Measurements from ENCODE around the gene FGGY.
A peak's percentile ranks its signal among the peaks of the same experiment; 100 is the strongest.
"Not testable (repeated sequence)": the region's sequence is repeated elsewhere in the genome, so short reads cannot be mapped to it uniquely, and the experiment has no call there.

Gene FGGY

DNA sequence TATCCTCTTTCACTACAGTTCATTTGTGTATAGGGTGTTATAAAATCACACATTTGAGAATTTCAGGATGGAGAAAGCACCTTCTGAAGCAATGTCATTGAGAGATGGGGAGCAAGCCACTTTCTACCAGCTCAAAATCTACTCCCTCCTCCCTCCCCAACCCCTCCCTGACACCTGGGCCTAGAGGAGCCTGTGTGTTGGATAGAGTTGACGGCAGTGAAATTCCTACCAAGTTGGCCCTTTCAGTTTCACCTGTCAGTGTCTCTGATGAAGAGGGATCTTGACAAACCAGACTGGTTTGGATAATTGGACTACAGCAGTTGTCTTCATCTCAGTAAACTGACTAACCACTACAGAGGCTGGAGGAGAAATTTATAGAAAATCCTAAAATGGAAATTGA is 392.8 kb downstream of the FGGY start:
- no peak for DNase-seq

DNA sequence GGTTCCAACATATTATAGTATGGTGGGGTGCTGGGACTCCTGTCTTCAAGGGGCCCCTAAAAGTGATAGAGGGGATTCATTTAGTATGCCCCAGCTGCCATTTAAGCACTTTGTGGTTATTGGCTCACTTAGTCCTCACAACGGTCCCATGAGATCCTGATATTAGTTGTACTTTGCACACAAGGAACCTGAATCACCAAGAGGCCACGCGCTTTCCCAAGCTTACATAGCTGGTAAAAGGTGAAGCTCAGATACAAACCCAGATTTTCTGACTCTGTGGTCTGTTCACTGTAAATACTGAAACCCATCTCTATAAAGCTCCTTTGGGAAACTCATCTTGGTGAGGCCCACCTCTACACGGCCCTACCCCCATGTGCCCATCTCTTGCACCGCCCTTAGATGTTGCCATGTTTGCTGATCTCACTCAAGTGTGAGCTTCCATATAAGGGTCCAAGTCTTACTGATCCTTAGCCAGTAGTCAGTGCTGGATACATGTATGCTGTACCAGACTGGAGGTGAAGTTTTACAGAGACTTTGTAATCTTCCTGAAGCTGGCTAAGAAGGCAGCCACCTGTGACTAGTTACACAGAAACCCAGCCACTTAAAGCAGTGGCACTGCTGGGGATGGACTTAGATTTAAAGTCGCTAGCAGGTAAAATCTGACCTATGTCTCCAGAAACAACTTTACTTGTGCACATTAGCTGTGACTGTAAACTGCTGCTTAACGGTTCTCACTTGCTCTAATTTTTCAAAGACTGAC is 393.5 kb downstream of the FGGY start:
- DNase-seq: no peak

DNA sequence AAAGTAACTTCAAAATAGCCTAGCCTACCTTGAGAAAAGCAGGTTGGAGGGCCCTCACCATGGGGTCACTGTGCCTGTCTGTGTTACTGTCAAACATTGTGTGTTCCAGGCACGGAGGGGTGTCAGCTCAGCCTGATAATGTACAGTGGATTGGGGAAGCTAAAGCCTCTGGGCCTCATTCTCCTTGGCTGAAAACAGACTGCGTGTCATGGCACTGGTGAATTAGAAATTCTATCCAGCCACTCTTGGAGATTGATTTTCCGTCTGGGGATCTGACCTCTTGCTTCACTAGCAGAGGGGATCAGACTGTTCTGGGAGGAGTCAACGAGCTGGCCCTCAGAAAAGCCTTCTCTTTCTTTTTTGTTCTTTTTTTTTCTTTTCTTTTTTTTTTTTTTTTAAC is 394.4 kb downstream of the FGGY start:
- DNase-seq: no peak

DNA sequence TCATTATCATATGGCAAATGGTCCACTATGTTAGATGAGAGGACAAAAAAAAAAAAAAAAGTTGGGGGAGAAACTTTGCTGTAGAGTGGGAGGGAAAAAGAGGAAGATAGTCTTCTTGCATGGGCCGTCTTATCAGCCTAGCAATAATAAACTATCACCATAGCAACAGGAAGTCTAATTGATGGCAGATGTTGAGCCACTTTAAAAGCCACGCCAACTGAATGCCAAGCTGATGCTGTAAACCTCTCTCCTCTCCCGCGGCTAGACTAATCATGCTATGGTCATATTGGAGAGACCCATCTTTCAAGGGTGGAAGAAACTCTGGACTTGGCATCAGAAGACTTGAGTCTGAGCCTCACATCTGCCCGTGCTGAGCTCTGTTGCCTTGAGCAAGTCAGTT is 395.7 kb downstream of the FGGY start:
- DNase-seq: no peak

DNA sequence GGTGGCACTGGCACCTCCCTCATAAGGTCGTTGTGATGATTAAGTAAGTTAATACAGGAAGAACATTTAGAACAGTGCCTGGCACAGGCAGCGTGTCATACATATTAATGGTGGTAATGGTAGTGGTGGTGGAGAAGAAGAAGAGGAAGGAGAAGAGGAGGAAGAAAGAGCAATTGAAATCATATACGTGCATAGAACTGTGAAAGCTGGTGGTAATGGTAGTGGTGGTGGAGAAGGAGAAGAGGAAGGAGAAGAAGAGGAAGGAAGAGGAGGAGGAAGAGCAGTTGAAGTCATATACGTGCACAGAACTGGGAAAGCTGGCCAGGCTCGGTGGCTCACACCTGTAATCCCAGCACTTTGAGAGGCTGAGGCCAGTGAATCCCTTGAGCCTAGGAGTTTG is 396.5 kb downstream of the FGGY start:
- DNase-seq: no peak

DNA sequence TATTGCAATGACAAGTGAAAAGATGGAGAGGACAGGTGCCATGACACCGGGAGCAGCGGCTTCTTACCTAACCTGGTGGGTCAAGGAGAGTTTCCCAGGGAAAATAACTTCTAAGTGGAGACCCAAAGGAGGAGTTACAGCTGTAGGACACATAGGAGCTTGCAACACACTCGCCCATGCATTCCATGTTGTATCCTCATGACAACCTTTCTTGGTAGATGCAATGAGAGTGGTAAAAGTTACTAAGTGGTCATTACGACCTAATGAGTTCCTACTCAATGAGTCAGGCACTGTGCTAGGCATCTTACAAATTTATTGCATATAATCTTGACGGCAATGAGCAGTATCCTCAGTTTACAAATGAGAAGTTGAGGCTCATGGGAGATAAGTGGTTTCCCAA is 398.4 kb downstream of the FGGY start:
- no peak for DNase-seq

DNA sequence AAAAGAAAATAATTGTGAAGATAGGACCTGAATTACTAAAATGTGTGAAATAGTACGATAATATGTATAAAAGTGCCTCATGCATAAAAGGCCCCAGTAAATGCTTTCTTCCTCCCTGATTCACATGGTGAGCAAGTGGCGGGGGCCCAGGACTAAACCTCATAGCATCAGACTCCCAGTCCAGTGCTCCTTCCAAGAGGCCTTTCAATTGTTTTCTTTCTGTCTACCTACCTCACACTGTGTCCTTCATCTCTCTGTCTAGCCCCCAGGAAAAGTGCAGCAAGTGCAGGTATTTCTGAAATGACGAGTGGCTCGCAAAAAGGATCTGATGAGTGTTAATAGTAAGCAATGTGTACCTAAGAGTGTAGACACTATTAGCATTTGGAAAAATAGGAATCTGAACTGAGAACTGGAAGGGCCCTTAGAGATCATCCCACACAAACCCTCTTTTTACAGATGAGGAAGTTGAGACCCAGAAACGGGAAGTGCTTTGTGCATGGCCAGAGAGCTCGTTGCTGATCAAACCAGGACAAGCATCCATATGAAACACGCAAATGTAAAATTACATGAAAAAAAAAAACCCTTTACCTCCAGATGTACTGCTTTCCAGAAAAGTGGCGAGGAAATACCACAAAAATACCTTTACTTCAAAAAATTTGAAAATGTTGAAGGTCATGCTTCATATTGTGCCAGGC is 399.7 kb downstream of the FGGY start:
- no peak for DNase-seq

DNA sequence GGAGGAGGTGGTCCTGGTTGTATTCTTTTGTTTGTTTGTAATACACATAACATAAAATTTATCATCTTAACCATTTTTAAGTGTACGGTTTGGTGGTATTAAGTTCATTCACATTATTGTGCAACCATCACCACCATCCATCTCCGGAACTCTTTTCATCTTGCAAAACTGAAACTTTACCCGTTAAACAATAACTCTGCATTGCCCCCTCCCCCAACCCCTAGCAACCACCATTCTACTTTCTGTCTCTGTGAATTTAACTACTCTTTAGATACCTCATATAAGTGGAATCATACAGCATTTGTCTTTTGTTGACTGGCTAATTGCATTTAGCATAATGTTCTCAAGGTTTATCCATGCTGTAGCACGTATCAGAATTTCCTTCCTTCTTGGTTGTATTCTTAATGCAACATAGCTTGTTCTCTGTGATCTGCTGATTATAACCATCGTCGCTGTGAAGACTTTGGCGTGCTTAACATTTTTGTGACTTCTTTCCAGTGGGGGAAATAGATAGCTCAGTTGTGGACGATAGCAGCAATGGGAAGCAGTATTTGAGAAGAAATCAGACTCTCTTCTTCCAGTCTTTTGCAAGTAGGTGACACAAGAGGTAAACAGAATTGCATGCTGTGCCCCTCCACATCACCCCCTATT is 400.4 kb downstream of the FGGY start:
- peak; percentile 8 for DNase-seq

DNA sequence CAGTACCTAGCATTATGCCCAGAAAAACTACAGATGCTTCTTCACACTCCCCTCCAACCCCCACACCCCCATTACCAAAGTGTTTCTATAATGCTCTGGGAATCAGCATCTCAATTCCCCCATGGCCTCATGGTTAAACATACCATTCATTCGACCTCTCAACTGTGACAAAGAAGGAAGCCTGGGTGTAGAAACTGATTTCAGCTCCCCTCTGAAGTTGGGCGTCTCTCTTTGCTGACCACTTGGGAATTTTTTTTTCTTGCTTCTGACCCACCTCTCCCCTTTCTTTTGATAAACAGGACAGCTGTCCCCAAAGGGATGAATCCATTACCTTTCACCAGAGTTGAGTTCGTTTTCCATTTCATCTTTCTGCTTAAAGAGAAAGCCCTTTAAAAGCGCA is 401.5 kb downstream of the FGGY start:
- DNase-seq: no peak

DNA sequence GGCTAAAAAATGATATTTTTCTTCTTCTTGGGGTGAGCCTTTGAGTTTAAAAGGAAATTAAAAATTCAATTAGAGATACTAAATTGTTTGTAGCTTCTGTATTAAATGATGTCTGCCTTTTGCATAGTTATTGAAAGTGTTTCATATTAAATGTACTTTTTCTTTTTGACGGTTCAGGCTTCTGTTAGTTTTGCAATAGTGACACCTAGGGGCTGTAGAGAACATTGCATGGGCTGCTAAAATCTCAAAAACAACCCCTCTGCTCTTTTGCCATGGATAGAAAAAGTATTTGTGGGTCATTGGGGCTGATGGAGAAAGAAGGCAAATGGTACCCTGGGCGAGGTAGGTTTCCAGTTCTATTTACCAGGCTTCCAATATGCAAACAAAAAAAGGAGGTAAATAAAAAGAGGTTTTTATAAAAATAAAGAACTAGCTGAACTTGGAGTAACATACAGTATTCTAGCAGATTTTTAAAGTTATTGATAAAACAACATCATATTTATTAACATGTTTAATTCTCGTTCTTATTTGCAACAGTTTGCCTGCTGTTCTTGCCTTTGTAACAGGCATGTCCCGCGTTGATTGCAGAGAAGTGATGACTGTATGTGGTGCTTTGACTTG is 402.4 kb downstream of the FGGY start:
- DNase-seq: no peak

DNA sequence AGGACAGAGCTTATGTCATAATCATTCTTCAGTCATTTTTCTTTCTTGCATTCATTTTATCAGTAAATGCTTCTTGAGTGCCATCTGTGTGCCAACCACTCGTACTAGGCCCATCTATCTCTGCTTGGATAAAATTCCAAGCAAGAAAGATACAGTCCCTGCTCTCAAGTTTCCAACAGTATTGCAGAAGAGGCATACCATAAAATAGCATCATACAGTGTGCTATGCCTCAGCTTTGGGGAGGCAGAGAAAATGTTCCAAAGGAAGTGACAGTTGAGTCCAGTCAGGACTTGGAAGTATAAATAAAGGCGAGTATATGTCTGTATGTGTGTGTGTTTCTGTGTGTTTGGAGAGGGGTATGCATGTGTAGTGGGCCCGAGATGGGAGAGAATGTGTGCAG is 404.5 kb downstream of the FGGY start:
- DNase-seq: no peak

DNA sequence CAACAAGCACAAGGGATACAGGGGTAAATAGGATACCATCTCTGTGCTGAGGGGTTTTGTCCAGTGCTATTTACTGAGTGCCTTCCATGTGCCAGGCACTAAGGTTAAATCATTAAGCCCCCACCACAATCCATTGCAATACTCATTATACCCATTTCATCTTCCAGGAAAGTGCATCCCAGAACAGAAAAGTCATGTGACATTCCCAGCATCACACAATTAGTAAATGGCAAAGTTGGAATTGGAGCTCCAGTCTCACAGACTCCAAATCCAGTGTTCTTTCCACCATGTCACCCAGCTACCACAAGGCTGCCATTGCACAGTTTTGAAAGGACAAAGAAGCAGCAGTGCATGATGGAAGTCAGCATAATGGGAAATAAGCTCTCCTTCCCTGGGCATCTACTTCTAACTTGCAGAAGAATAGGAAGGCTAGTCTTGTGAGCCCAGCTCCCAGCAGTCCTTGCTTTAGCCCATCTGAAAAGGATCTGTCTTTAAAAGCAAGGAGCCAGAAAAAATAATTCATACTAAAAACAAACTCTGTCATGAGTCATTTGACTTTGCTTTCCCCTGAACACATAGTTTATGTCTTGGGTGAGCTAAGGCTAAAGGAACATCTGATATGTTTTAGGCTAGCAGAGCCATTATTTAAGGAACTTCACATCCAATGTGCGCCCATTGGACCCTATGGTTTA is 406.5 kb downstream of the FGGY start:
- DNase-seq: no peak

DNA sequence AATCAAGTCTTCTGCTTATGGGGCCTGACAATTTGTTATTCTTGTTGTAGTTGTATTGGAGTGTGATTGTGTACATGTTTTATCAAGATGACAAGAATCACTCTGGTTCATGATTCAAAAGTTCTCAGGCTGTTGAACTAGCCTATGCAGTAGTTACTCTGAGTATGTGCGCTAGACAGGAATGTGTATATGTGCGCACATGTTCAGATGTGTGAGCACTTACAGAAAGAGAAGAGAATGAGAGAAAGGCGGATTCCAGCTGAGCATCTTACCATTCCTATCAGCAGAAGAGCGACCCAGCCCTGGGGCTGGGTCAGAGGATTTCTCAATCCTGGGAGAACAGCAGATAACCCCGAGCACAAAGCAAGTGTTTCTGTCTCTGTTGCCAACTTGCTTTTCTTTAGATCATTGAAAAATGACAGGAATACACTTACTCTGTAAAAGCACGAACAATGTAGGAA is 407.1 kb downstream of the FGGY start:
- no peak for DNase-seq

DNA sequence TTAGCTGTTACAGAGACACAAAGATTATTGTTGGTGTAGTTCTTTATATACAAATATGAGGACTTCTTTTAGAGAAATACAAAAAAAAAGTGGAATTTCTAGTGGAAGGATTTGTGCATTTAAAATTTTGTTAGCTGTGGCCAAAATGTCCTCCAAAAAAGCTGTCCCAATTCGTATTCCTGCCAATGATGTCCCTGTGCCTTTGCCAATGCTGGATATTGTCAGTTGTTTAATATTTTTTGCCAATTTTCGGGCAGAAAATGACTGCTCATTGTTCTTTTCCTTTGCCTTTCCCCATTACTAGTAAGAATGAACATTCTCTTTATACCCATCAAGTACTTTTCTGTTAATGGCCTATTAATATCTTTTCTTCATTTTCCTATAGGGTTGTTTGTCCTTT is 407.8 kb downstream of the FGGY start:
- no peak for DNase-seq

DNA sequence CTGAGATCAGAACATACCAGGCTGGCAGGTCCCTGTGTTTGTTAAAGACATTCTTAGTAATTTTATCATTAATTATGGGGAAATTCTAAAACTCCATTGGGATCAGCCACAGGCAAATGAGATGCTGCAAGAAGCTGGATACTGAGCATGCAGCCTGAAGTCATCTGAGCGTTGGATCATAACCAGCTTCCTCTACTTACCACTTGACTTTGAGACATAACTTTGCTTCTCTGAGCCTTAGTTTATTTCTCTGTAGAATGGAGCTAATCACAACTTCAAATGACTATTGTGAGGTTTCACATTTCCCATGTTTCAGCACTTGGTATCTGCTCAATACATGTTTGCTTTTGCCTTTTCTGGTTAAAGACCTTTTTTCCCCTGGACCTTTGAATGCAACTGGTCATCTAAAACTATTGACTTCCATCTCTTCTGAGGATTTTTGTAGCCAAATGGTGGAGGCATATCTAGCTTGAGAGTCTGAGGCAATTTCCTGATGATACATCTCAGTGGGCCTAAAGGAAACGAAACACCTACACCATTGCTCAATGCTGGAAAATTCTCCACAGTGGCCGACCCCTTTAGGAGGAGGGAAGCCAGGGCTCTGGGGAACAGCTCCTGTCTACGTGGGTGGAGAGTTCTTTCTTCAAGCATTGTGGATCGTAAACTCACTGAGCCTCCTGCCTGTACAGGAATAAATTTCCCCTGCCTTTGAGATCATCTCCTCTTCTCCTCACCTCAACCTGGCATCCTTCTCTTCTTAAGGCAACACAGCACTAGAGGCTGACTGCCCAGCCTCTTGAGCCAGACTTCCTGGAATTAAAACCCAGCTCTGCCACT is 408.8 kb downstream of the FGGY start:
- DNase-seq: no peak

DNA sequence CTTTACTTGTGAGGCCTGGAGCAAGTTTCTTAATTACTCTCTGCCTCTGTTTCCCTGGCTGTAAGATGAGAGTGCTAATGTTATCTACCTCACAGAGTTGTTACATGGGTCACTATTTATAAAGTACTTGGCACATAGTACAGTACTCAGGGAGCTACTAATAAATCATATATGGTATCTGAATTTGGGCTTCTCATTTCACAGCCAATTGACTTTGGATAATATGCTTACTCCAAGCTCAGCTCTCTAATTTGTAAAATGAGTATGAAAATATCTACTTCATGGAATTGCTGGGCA is 409.4 kb downstream of the FGGY start:
- DNase-seq: no peak

DNA sequence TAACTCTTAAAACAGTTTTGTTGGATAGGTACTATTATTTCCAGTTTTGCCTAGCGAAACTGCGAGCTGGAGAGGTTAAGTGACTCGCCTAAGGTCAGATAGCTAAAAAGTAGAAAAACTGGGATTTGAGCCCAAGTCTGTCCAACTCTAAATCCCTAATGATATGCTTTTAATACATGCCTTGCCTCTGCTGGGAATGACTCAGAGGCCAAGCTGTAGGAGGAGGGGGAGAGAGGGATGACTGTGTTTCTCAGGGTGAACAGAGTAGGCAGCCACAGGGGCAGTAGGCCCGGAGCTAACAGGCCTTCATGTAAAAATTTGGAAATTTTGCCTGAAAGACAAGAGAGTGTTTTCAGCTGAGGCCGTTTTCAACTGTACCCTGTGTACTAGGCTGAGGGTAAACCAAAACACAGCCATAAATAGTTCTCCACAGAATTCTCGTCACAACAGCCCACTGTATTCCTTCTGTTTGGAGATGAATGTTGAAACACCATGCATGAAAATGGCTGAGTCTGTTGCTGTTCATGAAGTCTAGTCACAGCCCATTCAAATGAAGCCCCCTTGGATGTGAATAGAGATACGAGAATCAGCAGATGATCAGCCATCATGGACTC is 410.4 kb downstream of the FGGY start:
- no peak for DNase-seq

DNA sequence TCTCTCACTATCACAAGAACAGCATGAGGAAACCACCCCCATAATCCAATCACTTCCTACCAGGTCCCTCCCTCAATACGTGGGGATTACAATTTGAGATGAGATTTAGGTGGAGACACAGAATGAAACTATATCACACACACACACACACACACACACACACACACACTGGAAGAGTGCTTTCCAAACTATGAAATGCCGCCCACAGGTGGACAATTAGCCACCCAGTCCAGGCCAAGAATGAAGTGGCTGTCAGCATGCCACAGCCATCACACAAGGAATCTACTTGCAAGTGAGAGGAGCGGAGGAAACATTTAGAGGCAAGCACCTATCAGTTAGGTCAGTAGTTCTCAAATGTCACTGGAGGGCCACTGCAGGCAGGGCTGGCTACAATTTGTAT is 412.4 kb downstream of the FGGY start:
- DNase-seq: no peak

DNA sequence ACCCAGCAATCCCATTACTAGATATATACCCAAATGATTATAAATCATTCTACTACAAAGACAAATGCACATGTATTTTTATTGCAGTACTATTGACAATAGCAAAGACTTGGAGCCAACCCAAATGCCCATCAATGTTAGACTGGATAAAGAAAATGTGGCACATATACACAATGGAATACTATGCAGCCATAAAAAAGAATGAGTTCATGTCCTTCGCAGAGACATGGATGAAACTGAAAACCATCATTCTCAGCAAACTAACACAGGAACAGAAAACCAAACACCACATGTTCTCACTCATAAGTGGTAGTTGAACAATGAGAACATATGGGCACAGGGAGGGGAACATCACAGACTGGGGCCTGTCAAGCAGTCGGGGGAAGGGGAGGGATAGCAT is 414.0 kb downstream of the FGGY start:
- not testable (repeated sequence) for DNase-seq

DNA sequence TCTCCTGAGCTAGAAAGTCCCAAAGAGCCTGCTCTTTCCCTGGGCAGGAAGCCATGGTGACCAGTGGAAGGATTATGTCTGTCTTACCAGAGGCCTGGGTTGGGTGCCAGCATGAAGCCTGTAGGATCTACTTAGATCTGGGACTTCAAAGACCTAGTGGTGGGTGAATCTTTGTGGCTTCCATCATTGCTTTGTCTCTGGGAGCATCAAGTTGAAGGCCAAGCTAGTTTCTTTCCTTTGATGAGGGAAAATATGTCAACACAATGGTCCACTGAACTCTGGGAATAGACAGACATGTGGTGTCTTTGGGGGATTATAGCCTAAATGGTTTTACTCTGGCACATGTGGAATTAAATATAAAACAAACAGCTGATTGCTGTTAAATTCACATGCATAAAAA is 417.3 kb downstream of the FGGY start:
- DNase-seq: no peak

DNA sequence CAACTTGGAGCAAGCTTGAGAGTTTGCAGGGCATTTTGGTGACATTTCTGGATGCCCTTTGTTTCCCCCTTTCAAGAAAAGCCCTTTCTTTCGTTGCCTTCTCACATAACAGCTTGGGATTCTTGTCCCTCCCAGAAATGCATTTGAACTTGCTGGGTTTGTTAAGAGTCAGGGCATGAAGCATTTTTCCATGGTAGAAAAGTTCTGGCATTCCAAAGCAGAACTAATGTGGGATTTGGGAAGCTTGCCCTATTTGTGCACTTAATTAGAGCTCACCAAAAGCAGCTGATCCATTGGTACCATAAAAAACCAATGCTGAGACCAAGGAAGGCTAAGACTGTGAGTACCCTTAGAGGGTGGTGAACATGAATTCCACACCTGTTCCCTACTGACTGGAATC is 418.1 kb downstream of the FGGY start:
- DNase-seq: no peak

DNA sequence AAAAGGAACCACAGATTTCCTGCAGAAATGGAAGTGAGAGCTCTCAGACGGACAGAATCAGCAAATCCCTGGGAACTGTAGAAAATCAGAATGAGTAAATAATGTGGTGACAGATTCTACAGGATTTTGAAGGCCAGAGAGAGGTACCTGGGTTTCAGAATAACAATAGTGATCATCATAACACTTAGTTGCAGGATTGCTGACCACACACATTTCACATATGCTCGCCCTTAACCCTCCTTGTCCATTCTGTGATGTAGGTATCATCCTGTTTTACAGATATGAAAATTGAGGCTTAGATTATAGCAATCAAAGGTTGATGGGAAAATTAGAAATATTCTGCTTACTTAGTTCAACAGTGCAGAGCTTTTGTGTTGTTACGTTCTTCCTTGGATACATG is 419.9 kb downstream of the FGGY start:
- no peak for DNase-seq
